NCI-H2227 treated with DMSO at 0.1 percent for 48 hours (cell line): ENCODE data around the gene THOC6.

Source experiments
- DNase-seq: peaks from one replicate; lab custom pipeline; 2025; lab: John Stamatoyannopoulos, UW

THOC6 gene

DNA sequence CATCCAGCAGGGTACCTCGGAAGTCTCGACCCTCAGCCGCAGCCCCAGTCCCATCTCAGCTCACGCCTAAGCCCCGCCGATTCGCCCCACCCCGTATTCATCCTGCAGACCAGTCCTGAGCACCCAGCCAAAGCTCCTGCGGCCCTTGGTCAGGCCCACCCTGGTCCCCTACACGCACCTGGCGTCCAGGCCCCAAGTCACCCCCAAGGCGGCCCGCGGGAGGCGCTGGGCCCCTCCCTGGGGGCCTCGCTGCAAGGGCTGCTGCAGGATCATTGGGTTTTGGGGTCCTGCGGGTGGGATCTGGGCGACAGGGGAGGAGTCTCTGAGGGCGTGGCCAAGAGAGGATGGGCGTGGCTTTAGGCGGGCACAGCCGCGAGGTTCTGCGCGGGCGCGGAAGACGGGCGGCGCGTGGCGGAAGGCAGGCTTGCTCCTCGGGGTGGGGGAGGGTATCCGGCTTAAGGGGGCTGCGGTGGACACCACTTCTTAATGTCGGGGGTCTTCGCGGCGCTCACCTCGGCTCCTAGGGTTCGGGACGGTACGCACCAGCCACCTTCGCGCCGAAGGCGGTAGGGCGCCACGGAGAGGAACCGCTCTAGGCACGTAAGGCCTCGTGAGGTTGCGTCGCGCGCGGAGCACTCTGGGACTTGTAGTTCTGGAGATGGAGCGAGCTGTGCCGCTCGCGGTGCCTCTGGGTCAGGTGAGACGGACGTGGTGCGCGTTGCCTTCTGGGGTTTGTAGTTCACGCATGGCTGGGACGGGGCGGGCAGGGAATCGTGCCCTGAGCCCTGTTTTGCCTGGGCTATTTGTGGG, at the start of gene THOC6, which contains the start of gene HCFC1R1:
Gene THOC6 (plus strand): TSS at position 367 of the 810 bp plus-strand sequence. CDS start 292 bp downstream, at position 659.
Gene HCFC1R1 (minus strand): TSS at position 274 of the 810 bp plus-strand sequence. CDS start 1 bp downstream, at position 273.
- peak; percentile 96 for DNase-seq

DNA sequence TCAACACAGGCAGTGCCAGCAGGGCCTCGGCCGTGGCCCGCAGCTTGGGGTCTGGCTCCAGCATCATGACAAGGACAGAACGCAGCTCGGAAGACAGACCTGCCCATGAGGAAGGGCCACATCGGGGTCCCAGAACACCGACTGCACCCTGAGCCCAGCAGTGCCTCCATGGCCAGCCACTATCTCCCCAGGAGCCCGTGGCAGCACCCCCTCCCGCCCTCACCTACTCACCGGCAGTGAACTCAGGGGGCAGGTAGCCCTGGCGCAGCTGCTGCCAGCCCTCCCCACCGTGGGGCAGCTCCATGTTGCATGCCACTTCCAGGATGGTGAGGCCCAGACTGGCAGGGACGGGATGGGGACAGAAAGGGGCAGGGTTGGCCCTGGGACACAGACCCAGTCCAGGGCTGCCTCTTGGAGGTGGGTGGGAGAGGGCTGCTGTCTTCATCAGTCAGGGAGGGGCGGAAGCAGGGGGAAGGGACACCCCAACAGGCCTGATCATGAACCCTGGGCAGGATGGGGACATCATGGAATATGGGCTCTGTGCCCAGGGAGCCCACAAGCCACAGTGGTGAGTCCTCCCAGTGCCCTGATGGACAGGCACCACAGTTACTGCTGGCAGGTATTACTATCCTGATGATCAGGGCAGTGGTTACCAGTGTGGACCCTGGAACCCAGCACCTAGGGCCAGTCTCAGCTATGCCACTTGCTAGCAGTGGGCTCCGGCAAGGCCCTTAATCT, 49.3 kb upstream of the THOC6 start:
- DNase-seq, result no peak

DNA sequence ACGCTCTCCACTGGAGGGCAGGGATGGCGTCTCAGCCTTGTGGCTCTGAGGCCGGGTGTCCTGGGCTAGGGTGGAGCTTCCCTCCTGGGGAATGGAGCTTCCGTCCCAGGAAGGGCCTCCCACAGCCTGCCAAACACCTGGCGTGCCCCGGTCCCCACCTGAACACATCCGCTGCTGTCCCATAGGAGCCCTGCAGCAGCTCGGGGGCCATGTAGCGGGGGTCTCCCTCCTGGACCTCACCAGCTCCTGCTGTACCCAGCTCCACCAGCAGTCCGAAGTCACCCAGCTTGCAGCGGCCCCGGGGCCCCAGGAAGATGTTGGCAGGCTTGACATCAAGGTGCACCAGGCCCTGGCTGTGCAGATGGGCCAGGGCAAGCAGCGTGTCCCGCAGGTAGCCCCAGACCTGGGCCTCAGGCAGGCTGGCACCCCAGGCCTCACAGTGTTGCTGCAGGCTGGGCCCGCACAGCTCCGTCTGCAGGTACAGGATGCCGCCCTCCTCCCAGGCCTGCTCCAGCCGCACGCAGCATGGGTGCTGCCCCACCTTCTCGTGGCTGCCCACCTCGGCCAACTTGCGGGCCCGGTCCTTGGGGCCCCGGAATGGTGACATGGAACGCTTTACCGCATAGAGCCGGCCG, 48.6 kb upstream of the THOC6 start:
- no peak for DNase-seq

DNA sequence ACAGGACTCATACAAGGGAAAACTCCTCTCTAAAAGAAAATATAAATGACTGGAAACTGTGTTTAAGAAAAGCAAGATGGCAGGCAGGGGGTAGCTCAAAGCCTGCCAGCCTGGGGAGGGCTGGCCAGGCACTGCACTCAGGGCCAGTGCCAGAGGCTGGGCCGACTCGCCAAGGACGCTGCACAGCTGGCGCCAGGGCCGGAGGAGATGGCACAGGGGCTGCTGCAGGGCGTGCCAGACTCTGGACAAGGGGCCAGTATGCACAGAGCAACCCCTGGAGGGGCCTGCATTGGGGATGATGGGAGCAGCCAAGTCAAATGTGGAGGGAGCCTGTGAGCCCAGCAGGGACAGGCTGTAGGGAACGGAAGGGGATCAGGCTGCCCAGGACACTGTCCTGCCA, 47.6 kb upstream of the THOC6 start:
- DNase-seq, result no peak

DNA sequence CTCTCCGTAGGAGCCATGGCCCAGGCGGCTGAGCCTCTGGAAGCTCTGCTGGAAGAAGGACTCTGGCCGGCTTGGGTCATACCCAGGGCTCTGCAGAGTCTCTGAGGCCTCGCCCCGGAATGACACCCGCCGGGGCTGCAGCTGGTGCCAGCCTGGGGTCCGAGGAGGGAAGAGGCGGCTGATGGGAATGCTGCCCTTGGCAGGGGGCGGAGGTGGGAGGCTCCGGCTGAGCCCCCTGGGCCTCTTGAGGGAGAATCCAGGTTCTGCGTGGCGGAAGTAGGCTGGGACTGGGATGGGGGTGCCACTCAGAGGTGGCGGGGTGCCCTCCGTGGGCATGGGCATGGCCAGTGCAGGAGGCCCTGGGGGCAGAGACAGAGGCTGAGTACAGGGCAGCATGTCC, 47.2 kb upstream of the THOC6 start:
- no peak for DNase-seq

DNA sequence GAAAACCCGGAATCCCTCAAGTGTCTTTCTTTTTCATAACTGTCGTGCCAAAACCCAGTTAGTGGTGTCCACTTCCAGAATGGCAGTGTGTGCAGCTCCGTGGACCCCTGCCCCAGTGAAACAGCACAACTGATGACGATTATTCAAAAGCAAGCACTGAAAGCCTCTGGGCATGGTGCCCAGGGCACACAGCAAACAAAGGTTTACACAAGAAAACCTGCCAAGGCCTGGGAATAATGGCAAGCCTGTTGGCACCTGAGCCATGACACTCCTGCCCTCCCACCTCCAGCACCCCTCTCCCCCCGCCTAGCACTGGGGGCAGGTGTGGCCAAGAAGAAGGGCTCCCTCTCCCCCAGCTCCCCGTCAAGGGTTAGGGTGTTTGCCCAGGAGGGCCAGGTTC, 46.4 kb upstream of the THOC6 start:
- no peak for DNase-seq

DNA sequence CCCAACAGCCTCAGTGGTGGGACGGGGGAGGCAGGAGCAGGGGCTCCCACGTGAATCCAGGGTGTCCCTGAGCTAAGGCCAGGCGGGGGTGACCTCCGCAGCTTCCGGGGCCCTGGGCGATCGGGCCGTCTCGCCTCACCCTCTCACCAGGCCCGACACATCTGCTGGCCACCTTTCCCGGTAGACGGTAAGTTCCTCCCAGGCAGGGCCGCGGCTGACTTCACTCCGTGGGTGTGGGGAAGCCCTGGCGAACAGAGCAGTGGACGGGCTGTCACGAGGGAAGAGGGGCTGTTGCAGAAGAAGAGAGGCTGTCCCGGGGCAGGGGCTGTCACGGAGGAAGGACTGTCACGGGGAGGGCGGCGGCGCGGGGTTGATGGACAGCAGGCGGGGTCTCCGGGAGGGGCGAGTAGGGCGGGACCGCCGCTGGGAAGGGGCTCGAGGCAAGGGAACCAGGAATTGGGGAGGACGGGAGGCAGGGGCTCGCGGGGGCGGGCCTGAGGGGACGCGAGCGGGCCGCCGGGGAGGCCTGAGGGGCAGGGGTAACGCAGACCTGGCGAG, 44.1 kb upstream of the THOC6 start:
- DNase-seq, result no peak

DNA sequence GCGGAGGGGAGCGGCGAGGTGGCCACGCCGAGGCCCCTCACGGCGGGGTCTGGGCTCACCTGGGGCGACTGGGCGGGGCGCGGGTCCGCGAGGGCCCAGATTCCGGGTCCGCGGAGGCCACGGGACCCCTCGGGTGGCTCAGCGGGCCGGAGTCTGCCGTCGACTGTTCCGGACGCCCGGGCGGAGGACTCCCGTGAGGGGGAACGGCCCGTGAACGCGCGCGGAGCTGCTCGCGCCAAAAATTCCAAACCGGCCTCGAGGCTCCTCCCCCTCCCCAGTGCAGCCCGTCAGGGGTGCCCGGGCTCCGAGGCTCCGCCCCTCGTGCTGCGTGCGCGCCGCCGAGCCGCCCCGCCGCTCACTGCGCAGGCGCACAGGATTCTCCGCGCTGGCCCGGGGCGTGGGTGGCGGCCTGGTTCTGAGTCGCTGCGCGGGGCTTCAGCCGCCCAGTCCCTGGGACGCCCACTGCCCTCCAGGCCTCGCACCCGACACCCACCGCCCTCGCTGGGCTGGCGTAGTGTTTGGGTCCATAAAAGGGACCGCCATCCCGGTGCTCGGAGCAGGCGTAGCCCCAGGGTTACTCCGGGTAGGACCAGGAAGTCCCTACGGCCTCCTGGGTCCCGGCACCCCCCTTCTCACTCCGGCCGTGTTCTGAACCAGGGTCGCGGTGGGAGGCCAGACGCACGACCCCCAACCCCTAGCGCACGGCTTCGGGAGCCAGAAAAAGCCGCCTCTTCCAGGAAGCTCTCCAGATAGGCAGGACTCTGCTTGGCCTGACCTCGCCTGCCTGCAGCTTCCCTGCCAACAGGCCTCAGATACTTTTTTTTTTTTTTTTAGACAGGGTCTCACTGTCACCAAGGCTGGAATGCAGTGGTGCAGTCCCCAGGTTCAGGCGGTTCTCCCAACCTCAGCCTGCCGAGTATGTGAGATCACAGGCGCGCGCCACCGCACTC, 43.3 kb upstream of the THOC6 start, which contains the start of gene PKMYT1:
Gene PKMYT1 (minus strand): TSS at position 220 of the 950 bp plus-strand sequence. CDS start 789 bp downstream, outside the sequence.
- DNase-seq, result peak; percentile 80

DNA sequence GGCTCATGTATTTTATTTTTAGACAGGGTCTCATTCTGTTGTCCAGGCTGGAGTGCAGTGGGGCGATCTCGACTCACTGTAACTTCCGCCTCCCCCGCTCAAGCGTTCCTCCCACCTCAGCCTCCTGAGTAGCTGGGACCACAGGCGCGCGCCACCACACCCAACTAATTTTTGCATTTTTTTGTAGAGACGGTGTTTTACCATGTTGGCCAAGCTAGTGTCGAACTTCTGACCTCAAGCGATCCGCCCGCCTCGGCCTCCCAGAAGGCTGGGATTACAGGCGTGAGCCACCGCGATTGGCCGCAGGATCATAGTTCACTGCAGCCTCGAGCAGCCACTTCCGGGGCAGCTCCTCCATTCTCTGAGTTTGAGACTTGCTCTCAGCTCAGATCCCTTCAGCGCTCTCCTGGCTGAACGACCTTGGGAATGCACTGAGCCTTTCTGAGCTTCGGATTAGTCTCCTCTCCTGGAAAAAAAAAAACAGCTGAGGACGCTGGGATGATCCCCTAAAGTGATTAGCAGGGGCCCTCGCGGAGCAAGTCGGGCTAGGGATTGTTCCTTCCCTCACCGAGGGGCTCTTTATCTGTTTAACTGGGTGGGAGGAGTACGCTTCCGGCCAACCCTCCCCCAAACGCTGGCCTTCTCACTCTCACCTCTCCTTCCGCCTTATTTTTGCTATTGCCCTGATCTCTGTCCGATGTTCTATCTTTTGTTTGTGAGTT, 42.5 kb upstream of the THOC6 start:
- no peak for DNase-seq

DNA sequence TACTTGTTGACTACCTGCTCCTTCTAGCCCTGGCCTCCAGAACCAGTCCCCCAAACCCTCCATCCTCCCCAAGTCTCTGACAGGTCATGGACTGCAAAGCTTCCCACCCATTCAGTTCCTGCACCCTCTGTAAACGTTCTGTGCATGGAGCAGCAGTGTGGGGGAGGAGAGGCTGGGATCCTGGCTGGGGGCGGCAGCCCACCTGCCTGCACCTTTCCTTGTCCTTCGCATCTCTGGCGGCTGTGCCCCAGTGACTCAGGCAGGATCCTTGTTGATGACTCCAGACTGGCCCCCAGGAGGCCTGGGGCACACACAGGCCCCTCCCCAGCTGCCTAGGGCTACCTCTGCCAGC, 42.0 kb upstream of the THOC6 start:
- DNase-seq, result no peak

DNA sequence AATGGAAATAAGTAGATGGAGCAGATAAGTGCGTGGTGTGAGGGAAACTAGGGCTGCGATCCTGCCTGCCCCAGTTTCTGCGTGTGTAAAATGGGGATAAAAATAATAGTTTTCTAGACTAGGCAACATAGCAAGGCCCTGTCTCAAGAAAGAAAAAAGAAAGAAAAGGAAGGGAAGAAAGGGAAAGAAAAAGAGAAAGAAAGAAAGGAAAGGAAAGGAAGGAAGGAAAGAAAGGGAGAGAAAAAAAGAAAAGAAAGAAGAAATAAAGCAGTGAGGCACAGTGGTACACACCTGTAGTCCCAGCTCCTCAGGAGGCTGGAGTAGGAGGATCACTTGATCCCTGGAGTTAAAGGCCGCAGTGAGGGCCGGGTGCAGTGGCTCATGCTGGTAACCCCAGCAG, 41.4 kb upstream of the THOC6 start:
- no peak for DNase-seq

DNA sequence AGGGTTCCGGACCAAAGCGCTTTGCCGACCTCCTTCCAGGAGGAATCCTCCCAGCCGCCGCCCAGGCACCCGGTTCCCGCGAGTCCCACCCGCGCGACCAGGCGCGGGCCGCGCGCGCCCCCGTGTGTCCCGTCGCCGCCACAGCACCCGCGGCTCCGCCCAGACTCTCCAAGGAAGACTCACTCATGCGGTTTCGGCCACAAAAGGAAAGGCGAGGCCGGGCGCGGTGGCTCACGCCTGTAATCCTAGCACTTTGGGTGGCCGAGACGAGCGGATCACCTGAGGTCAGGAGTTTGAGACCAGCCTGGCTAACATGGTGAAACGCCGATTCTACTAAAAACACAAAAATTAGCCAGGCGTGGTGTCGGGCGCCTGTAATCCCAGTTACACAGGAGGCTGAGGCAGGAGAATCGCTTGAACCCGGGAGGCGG, 40.1 kb upstream of the THOC6 start:
- DNase-seq, result peak; percentile 81

DNA sequence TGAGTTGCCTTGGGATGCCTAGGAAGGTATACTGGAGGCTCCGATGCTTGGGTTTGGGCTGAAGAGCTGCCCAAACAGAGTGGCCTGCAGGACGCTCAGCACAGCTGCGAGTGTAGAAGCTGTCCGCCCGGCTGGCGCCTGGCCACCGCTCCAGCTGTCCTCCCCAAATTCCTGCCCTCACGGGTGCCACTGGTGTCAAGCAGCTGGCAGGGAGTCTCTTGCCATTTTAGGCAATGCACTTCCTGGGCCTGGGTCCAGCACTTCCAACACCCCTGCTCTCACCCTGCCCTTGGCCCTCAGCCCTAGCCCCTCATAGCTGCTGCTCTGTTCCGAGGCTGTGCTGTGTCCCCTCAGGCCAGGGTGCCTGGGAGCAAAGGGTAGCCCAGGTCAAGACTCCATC, 38.4 kb upstream of the THOC6 start:
- no peak for DNase-seq

DNA sequence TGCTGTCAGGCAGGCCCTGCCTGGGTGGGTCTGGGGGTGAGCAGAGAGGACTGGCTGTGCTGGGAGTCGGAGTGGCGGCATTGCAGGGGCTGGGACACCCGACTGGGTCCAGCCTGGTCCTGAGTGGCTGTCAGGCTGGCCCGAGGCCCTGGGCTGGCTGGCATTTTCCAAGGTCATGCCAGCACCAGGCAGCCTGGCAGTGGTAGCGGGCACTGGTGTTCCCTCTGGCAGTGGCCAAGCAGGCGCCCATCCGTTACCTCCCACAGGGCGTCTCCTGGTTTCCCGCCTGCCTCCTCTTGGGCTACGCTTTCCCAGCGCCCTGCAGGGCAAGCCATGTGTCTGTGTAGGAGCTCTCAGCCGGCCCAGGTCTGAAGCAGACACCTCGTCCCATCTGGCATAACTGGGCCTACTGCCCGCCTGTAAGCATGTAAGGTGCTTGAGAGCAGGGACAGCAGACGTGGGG, 37.9 kb upstream of the THOC6 start:
- no peak for DNase-seq

DNA sequence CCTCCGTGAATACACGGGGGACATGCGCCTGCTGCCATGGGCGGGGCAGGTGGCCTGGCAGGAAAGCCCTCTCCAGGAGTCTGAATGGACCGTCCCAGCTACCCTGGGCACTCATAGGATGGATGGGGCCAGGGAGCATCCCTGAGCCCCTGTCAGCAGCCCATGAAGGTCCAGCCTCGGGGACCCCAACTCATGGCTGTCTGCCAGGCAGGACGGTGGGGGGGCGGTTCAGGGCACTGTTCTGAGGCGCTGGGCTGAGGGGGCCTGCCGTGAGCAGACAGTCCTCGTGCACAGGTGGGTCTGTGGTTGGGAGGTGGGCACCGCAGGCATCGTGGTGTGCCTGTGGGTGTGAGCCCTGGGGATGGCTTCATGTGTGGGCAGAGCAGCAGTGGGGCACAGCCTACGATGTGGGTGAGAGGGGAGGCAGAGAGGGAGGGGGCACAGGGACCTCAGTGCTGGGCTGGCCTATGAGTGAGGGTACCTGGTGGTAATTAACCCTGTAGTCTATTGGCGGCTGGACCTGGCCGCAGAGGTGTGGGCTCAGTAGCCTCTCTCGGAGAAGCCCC, 37.1 kb upstream of the THOC6 start:
- no peak for DNase-seq

DNA sequence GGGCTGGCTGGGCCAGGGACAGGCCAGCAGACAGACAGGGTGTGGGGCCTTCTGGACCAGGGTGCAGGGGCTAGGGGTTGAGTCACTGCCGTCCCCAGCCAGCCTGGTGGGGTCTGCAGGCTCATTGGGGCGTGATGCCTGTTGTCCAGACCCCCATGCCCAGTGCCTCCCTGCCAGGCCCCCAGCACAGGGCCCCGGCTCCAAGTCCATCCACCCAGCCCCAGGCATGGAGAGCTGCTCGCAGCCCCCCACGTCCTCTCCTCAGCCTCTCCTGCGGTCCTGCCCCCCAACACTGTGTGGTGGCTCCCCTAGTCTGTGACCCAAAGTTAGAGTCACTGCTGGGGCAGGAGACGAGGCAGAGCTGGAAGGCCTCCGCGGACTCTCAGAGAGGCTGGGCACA, 36.5 kb upstream of the THOC6 start:
- DNase-seq, result no peak

DNA sequence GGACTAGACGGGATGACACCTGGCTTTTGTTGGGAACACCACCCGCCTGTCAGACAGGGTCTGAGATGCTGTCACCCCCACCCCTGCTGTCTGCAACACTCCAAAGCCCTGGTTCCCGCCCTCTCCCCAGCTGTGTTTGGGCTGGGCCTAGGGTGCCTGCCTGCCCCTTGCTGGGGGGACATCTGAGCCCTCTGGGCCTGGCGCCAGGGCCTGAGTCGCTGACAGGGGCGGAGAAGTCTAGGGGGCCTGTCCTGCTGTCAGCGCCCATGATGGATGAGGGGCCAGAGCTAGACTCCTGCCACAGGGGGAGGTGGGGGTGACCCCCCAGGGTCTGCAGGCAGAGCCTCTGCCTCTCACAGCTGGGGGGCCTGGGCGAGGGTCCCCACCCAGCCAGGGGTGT, 36.0 kb upstream of the THOC6 start:
- no peak for DNase-seq

DNA sequence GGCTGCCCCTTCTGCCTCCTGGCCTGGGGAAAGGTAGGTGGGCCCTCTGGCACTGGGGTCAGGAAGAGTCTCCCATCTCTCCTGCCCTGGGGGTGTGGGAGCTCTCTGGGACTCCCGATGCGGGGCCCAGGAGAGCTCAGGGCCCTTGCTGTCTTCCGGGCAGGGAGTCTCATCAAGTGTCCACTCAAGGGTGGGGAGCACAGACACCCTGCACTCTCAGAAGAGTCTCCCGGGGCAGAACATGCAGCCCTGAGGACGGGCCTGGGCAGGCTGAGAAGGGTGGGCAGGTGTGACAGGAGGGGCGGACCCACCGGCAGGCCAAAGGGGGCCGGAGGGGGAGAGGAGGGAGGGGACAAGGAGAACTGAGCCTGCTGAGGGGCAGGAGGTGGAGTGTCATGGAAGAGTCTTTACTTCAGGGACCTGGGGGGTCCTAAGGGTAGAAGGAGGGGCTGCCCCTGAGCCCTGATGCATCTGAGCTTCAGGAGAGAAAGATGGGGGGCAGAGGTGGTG, 35.2 kb upstream of the THOC6 start:
- DNase-seq, result no peak

DNA sequence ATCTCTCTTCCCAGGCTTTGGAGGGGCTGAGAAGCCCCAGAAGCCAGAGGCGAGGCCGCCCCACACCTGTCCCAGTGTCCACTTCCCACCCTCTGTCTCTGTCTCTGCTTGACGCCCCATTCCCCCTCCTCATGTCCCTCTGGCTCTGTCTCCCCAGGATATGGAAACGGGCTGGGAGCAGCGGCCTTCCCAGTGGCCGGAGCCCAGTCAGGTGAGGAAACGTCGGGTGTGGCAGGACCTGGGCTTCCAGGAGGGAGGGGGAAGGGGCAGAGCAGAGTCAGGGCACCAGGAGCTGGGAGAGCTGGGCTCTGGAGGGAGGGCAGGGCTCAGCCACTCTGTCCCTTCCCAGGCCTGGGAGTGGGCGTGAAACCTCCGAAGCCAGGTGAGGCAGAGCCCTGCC, 32.9 kb upstream of the THOC6 start:
- no peak for DNase-seq
